NT2/D1 (cell line): ENCODE measurements around the gene FAM222B.

Experiments
- SUZ12 ChIP-seq: IDR thresholded peaks from 2 replicates; pipeline ENCODE4 v1.6.1; 2011; ENCODE audit not compliant: insufficient read length, insufficient read depth; ENCODE audit errors: extremely low read depth
- YY1 ChIP-seq: IDR thresholded peaks from 2 replicates; pipeline ENCODE4 v1.6.1; 2011; ENCODE audit not compliant: insufficient read length, insufficient read depth

GRCh38 chr17:28763137-28763799, 79.3 kb downstream of the FAM222B start:
- TF ChIP-seq YY1 (no peak), SUZ12 (no peak)
